ENCODE results near the gene SLC5A5.
"Not testable (repeated sequence)": the region's sequence is repeated elsewhere in the genome, so short reads cannot be mapped to it uniquely, and the experiment has no call there.

Gene SLC5A5

GRCh38 chr19:17872251-17873001 is 681 bp downstream of the SLC5A5 start:
- DNase-seq, result peak; percentile 57

DNA sequence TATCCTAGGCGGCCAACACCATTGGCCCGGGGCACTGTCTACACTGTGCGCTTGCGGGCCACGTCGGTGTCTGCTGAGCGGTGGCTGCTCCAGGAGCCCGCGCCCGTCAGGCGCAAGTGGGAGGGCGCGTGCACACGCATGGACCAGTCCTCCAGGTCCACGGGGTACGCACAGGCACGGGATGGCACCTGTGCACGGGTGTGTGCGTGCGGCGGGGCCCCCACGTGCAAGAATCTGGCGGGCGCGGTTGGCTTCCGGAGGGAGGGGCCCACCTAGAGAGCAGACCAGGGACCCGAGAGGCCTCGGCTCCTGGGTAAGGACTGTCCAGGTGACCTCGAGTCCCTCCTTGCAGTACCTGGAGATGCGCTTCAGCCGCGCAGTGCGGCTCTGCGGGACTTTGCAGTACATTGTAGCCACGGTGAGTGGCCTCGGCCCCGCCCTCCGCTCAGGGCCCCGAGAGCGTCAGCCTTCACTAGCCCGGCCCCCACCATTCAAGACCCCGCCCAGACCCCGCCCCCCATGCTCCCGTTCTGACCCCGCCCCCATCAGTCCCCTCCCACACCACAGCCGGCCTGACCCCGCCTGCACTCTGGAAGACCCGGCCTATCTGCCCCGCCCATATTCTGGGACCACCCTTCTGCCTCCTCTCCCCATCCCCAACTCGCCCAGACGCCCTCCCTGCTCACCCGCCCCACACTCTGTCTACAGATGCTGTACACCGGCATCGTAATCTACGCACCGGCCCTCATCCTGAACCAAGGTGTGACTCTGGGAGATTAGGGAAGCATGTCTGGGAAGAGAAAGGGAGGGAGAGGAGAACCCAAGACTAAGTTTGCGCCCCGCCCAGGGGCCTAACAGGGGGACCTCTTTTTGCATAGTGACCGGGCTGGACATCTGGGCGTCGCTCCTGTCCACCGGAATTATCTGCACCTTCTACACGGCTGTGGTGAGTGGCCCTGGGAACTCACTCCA is 2.3 kb downstream of the SLC5A5 start:
- peak; percentile 71 for DNase-seq

GRCh38 chr19:17874758-17875135 is 3.0 kb downstream of the SLC5A5 start:
- DNase-seq, result no peak

DNA sequence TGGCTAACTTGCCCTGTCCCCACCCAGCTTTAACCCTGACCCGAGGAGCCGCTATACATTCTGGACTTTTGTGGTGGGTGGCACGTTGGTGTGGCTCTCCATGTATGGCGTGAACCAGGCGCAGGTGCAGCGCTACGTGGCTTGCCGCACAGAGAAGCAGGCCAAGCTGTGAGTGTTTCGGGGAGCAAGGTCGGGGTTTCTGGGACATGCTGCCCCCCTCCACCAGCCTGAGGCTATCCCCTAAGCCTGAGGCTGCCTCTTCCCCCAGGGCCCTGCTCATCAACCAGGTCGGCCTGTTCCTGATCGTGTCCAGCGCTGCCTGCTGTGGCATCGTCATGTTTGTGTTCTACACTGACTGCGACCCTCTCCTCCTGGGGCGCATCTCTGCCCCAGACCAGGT is 6.0 kb downstream of the SLC5A5 start:
- DNase-seq, result no peak

DNA sequence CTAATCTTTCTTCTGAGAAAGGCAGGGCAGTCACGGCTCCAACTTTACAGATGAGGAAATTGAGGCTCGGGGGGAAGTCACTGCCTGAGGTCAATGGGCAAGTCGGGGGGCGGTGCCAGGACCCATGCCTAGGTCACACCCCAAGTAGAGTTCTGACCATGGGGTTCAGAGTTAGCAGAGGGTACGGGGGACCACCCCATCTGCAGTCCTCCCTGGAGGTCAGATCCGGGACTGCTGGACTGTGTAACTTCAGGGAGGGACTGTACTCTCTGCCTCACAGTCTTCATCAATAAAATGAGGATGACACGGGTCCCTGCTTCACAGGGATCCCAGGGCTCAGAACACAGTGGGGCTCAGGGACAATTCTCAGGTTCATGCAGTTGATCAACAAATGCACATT is 7.7 kb downstream of the SLC5A5 start:
- DNase-seq, result no peak

GRCh38 chr19:17881701-17882100 is 10.0 kb downstream of the SLC5A5 start:
- no peak for DNase-seq

GRCh38 chr19:17883627-17884410 is 12.1 kb downstream of the SLC5A5 start:
- no peak for DNase-seq

GRCh38 chr19:17886515-17886914 is 14.8 kb downstream of the SLC5A5 start:
- DNase-seq, result no peak

GRCh38 chr19:17887221-17887620 is 15.5 kb downstream of the SLC5A5 start:
- DNase-seq, result not testable (repeated sequence)

- no peak for DNase-seq
Measured at GRCh38 chr19:17888260-17888659, 16.5 kb downstream of the SLC5A5 start.

- no peak for DNase-seq
Measured at GRCh38 chr19:17889609-17890214, 18.0 kb downstream of the SLC5A5 start.

GRCh38 chr19:17893766-17894165 is 22.0 kb downstream of the SLC5A5 start:
- no peak for DNase-seq

GRCh38 chr19:17902701-17903100 is 31.0 kb downstream of the SLC5A5 start:
- DNase-seq, result no peak

DNA sequence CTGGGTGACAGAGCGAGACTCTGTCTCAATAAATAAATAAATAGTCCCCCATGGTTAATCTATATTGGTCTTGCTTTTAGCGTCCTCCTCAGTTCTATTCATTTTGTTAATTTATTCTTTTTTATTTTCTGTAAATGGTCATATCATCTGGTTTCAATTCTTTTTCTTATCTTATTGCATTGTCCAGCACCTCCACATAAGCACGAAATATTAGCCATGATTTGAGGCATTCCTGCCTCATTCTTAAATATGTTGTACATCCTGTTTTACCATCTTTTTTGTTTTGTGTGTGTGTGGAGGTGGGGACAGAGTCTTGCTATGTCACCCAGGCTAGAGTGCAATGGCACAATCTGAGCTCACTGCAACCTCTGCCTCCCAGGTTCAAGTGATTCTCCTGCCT is 36.5 kb downstream of the SLC5A5 start:
- DNase-seq, result no peak

GRCh38 chr19:17909003-17909732 is 37.4 kb downstream of the SLC5A5 start:
- DNase-seq, result no peak

- no peak for DNase-seq
Measured at GRCh38 chr19:17910791-17911360, 39.1 kb downstream of the SLC5A5 start.

- no peak for DNase-seq
Measured at GRCh38 chr19:17915940-17916593, 44.3 kb downstream of the SLC5A5 start.

- DNase-seq, result not testable (repeated sequence)
Measured at GRCh38 chr19:17918151-17918550, 46.4 kb downstream of the SLC5A5 start.

DNA sequence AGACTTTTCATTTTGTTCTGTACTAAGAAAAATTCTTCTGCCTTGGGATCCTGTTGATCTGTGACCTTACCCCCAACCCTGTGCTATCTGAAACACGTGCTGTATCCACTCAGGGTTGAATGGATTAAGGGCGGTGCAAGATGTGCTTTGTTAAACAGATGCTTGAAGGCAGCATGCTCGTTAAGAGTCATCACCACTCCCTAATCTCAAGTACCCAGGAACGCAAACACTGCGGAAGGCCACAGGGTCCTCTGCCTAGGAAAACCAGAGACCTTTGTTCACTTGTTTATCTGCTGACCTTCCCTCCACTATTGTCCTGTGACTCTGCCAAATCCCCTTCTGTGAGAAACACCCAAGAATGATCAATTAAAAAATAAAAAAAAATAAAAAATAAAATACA is 47.4 kb downstream of the SLC5A5 start:
- DNase-seq, result not testable (repeated sequence)

DNA sequence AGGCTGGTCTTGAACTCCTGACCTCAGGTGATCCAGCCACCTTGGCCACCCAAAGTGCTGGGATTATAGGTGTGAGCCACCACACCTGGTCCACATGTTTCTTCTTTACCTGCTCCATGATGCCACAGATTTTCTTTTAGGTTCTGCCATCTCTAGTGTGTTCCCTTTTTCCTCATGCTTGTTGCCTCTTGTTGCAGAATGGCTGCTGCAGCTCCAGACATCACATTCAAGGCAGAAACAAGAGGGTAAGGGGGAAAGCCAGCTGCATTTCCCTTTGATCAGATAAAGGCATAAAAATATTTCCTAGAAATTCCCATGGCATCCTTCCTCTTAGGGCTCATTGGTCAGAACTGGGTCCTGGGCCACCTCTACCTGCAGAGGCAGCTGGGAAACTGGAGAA is 48.8 kb downstream of the SLC5A5 start:
- DNase-seq, result no peak

- no peak for DNase-seq
Measured at GRCh38 chr19:17922138-17922537, 50.4 kb downstream of the SLC5A5 start.

Data from activated CD4-positive, CD25-positive, alpha-beta regulatory T cell treated with anti-CD3 and anti-CD28 coated beads, Interleukin-2, amount 50 U/mL, for 72 hours (primary cell).